Jurkat, Clone E6-1 (cell line): Measurements from ENCODE around the gene DUSP28.
A peak's percentile ranks its signal among the peaks of the same experiment; 100 is the strongest.
"Not testable (repeated sequence)": the region's sequence is repeated elsewhere in the genome, so short reads cannot be mapped to it uniquely, and the experiment has no call there.

Source experiments
- DNase-seq: peaks from one replicate; pipeline ENCODE4 v3.0.0-alpha.2; 2011; ENCODE audit warnings: low read depth, low spot score
- H3K4me3 ChIP-seq: 2 replicates; pipeline ENCODE4 v1.5.1; 2011; ENCODE audit warnings: mild to moderate bottlenecking, low read length, control low read depth, moderate library complexity

The DUSP28 gene

GRCh38 chr2:240557101-240557751 lies 2.9 kb upstream of the DUSP28 start:
- no peak overlapping the region for H3K4me3 ChIP-seq
- DNase-seq, result no peak

GRCh38 chr2:240557808-240558207 lies 2.3 kb upstream of the DUSP28 start, which contains the start of gene ANKMY1:
TSS of gene ANKMY1 (minus strand) at chr2:240557988. CDS start at chr2:240557335, 653 bp downstream.
- DNase-seq, result no peak
- H3K4me3 ChIP-seq, result no peak within 1 kb of the TSS

- DNase-seq, result no peak
- H3K4me3 ChIP-seq, result no peak overlapping the region
Measured at GRCh38 chr2:240558236-240558761, 1.9 kb upstream of the DUSP28 start.

GRCh38 chr2:240559286-240559685 lies 871 bp upstream of the DUSP28 start:
- no peak for DNase-seq
- peak overlapping the region; percentile 63 for H3K4me3 ChIP-seq

GRCh38 chr2:240560480-240561324 lies 545 bp downstream of the DUSP28 start:
- H3K4me3 ChIP-seq, result peak overlapping the region; percentile 82
- DNase-seq, result peak; percentile 93

GRCh38 chr2:240561325-240561971 lies 1.3 kb downstream of the DUSP28 start:
- no peak for DNase-seq
- peak overlapping the region; percentile 82 for H3K4me3 ChIP-seq

- not testable (repeated sequence) for H3K4me3 ChIP-seq, DNase-seq
Measured at GRCh38 chr2:240563231-240563630, 3.1 kb downstream of the DUSP28 start.

- DNase-seq, result no peak
- H3K4me3 ChIP-seq, result no peak overlapping the region
Measured at GRCh38 chr2:240563951-240564560, 3.9 kb downstream of the DUSP28 start.

GRCh38 chr2:240564561-240565332 lies 4.6 kb downstream of the DUSP28 start:
- peak overlapping the region; percentile 57 for H3K4me3 ChIP-seq
- DNase-seq, result no peak

GRCh38 chr2:240565333-240566202 lies 5.4 kb downstream of the DUSP28 start:
- peak overlapping the region; percentile 57 for H3K4me3 ChIP-seq

GRCh38 chr2:240566203-240567136 lies 6.3 kb downstream of the DUSP28 start:
- peak; percentile 78 for DNase-seq
- H3K4me3 ChIP-seq, result peak overlapping the region; percentile 57

More at GRCh38 chr2:240565333-240566202, 5.4 kb downstream of the DUSP28 start:
- DNase-seq, result peak; percentile 85

GRCh38 chr2:240567137-240567871 lies 7.1 kb downstream of the DUSP28 start:
- H3K4me3 ChIP-seq, result peak overlapping the region; percentile 62
- DNase-seq, result no peak

GRCh38 chr2:240567872-240568677 lies 7.9 kb downstream of the DUSP28 start, which contains the start of gene RNPEPL1:
TSS of gene RNPEPL1 (plus strand) at chr2:240568484. CDS start at chr2:240568587, 103 bp downstream.
- peak within 1 kb of the TSS; percentile 62 for H3K4me3 ChIP-seq
- peak; percentile 58 for DNase-seq

GRCh38 chr2:240568678-240569522 lies 8.7 kb downstream of the DUSP28 start:
- H3K4me3 ChIP-seq, result peak overlapping the region; percentile 53
- no peak for DNase-seq
